Measurements from ENCODE around the gene EHHADH.

GRCh38 chr3:185172086-185173049 is 81.5 kb downstream of the EHHADH start:
- TF ChIP-seq CTCF (IDR thresholded peaks at IDR 0.05) (no peak), POLR2A (IDR thresholded peaks at IDR 0.05) (no peak)

Data from body of pancreas (tissue), 4 donors.